ENCODE measurements around the gene SORCS2. TPM values are rescaled to one million over a fixed set of nuclear protein-coding genes. Genes with fewer than 3 reads are reported as not detected.

Gene SORCS2
- total RNA-seq, 2 experiments from 2014 or later: 0.03 TPM; not detected in 1

- Histone ChIP-seq H3K9me3 (ENCODE audit: low read length) (no peaks in the 10 kb centered on the region), H3K4me1 (ENCODE audit: insufficient read depth, low read length, poor library complexity, severe bottlenecking) (no peaks in the 10 kb centered on the region), H2AFZ (ENCODE audit: low read length) (no peak overlapping the region), H3K79me2 (ENCODE audit: insufficient read depth, low read depth, low read length) (no peaks in the 10 kb centered on the region), H4K20me1 (ENCODE audit: insufficient read depth, low read length) (no peaks in the 10 kb centered on the region), H3K36me3 (ENCODE audit: insufficient read depth, low read length) (no peaks in the 10 kb centered on the region), H3K4me3 (ENCODE audit: low read depth, low read length, poor library complexity, severe bottlenecking) (no peak overlapping the region), H3K4me2 (ENCODE audit: low read length) (no peak overlapping the region), H3K27ac (ENCODE audit: low read depth, low read length, poor library complexity, severe bottlenecking) (no peak overlapping the region), H3K9me2 (ENCODE audit: insufficient read depth, low read length) (no peaks in the 10 kb centered on the region)
- DNase-seq (ENCODE audit: low spot score): no peak
- intact Hi-C loops (cut with micrococcal nuclease; ENCODE audit: unreplicated experiment): no loop called here
- POLR2A ChIA-PET: no interaction called here
- CTCF ChIA-PET (ENCODE audit: unreplicated experiment): no interaction called here
- no TSS peak for BruUV-seq (replicated peaks)
- TF ChIP-seq EZH2phosphoT487 (IDR thresholded peaks at IDR 0.05; ENCODE audit: borderline replicate concordance, low read depth, low read length) (no peak), CTCF (conservative IDR thresholded peaks at IDR 0.05; ENCODE audit: low read length) (no peak)
Measured at GRCh38 chr4:7244331-7244665, 52.0 kb downstream of the SORCS2 start.

GRCh38 chr4:7244751-7245320, 52.5 kb downstream of the SORCS2 start:
- no peak overlapping the region for H3K4me3 ChIP-seq (ENCODE audit: low read depth, low read length, poor library complexity, severe bottlenecking)
- intact Hi-C loops (cut with micrococcal nuclease; ENCODE audit: unreplicated experiment): no loop called here
- no TSS peak for BruUV-seq (replicated peaks)
- no peak overlapping the region for H2AFZ ChIP-seq (ENCODE audit: low read length)
- ChIA-PET POLR2A (no interaction called here), CTCF (ENCODE audit: unreplicated experiment) (no interaction called here)
- TF ChIP-seq CTCF (conservative IDR thresholded peaks at IDR 0.05; ENCODE audit: low read length): no peak
- TF ChIP-seq EZH2phosphoT487 (IDR thresholded peaks at IDR 0.05; ENCODE audit: borderline replicate concordance, low read depth, low read length): no peak
- no peak for DNase-seq (ENCODE audit: low spot score)
- no peak overlapping the region for H3K27ac ChIP-seq (ENCODE audit: low read depth, low read length, poor library complexity, severe bottlenecking)
- no peaks in the 10 kb centered on the region for H3K9me3 ChIP-seq (ENCODE audit: low read length)
- H3K36me3 ChIP-seq (ENCODE audit: insufficient read depth, low read length): no peaks in the 10 kb centered on the region
- H3K79me2 ChIP-seq (ENCODE audit: insufficient read depth, low read depth, low read length): no peaks in the 10 kb centered on the region
- no peaks in the 10 kb centered on the region for H4K20me1 ChIP-seq (ENCODE audit: insufficient read depth, low read length)
- no peak overlapping the region for H3K4me2 ChIP-seq (ENCODE audit: low read length)
- no peaks in the 10 kb centered on the region for H3K9me2 ChIP-seq (ENCODE audit: insufficient read depth, low read length)
- H3K4me1 ChIP-seq (ENCODE audit: insufficient read depth, low read length, poor library complexity, severe bottlenecking): no peaks in the 10 kb centered on the region

GRCh38 chr4:7247521-7247920, 55.2 kb downstream of the SORCS2 start:
- DNase-seq (ENCODE audit: low spot score): no peak
- TF ChIP-seq CTCF (conservative IDR thresholded peaks at IDR 0.05; ENCODE audit: low read length): no peak
- no peak for TF ChIP-seq EZH2phosphoT487 (IDR thresholded peaks at IDR 0.05; ENCODE audit: borderline replicate concordance, low read depth, low read length)
- POLR2A ChIA-PET: no interaction called here
- Histone ChIP-seq H3K4me1 (ENCODE audit: insufficient read depth, low read length, poor library complexity, severe bottlenecking) (no peaks in the 10 kb centered on the region), H3K36me3 (ENCODE audit: insufficient read depth, low read length) (no peaks in the 10 kb centered on the region), H4K20me1 (ENCODE audit: insufficient read depth, low read length) (no peaks in the 10 kb centered on the region), H3K9me2 (ENCODE audit: insufficient read depth, low read length) (no peaks in the 10 kb centered on the region), H3K9me3 (ENCODE audit: low read length) (no peaks in the 10 kb centered on the region), H3K27ac (ENCODE audit: low read depth, low read length, poor library complexity, severe bottlenecking) (no peak overlapping the region), H3K4me2 (ENCODE audit: low read length) (no peak overlapping the region), H2AFZ (ENCODE audit: low read length) (no peak overlapping the region), H3K79me2 (ENCODE audit: insufficient read depth, low read depth, low read length) (no peaks in the 10 kb centered on the region), H3K4me3 (ENCODE audit: low read depth, low read length, poor library complexity, severe bottlenecking) (no peak overlapping the region)
- intact Hi-C loops (cut with micrococcal nuclease; ENCODE audit: unreplicated experiment): no loop called here
- CTCF ChIA-PET (ENCODE audit: unreplicated experiment): no interaction called here
- BruUV-seq (replicated peaks): no TSS peak

Measured in OCI-LY7 (cell line).